Neural crest cell (in vitro differentiated cells): ENCODE data around the gene ASIC2. TPM values are rescaled to one million over a fixed set of nuclear protein-coding genes. Genes with fewer than 3 reads are reported as not detected.

Experiments used
- DNase-seq: peaks from one replicate; pipeline ENCODE4 v3.0.0; 2021; ENCODE audit warnings: low read depth, mixed read lengths, low spot score
- H3K27ac Mint-ChIP-seq: one replicate; pipeline ENCODE4 v1.8.0; 2021; ENCODE audit warnings: mild to moderate bottlenecking, mixed read lengths; ENCODE audit not compliant: unreplicated experiment
- H3K27me3 Mint-ChIP-seq: 2 replicates; pipeline ENCODE4 v1.8.0; 2021; ENCODE audit warnings: low read depth, mild to moderate bottlenecking, mixed read lengths
- H3K36me3 Mint-ChIP-seq: 2 replicates; pipeline ENCODE4 v1.8.0; 2021; ENCODE audit warnings: low read depth, mild to moderate bottlenecking, mixed read lengths
- H3K4me1 Mint-ChIP-seq: 2 replicates; pipeline ENCODE4 v1.8.0; 2021; ENCODE audit warnings: mixed read lengths
- H3K4me3 Mint-ChIP-seq: one replicate; pipeline ENCODE4 v1.8.0; 2021; ENCODE audit warnings: mild to moderate bottlenecking, mixed read lengths
- H3K9me3 Mint-ChIP-seq: 2 replicates; pipeline ENCODE4 v1.8.0; 2021; ENCODE audit warnings: mixed read lengths
- CTCF ChIP-seq: fragments of 200-600 bp; sonication (generic); conservative IDR thresholded peaks from 2 replicates; pipeline ENCODE4 v1.5.0; 2021; ENCODE audit warnings: antibody characterized with exemption, mild to moderate bottlenecking
- total RNA-seq: library from RNA; stranded (reverse); gene quantifications from 2 replicates; pipeline ENCODE4 v1.2.1, GENCODE V29; 2021

ASIC2 gene
- total RNA-seq, 1 donor from 2014 or later: 0.12 TPM

GRCh38 chr17:33012522-33013033 is 280.5 kb downstream of the ASIC2 start:
- no peaks in the 10 kb centered on the region for H3K36me3 Mint-ChIP-seq
- TF ChIP-seq CTCF: no peak
- H3K4me3 Mint-ChIP-seq: no peak overlapping the region
- H3K27me3 Mint-ChIP-seq: no peaks in the 10 kb centered on the region
- peaks cover 14% of the 10 kb centered on the region for H3K4me1 Mint-ChIP-seq
- no peaks in the 10 kb centered on the region for H3K9me3 Mint-ChIP-seq
- DNase-seq: no peak
- H3K27ac Mint-ChIP-seq: no peak overlapping the region

- Mint-ChIP-seq H3K36me3 (no peaks in the 10 kb centered on the region), H3K27me3 (no peaks in the 10 kb centered on the region), H3K4me3 (no peak overlapping the region), H3K4me1 (peaks cover 14% of the 10 kb centered on the region), H3K27ac (no peak overlapping the region), H3K9me3 (no peaks in the 10 kb centered on the region)
- no peak for DNase-seq
- no peak for TF ChIP-seq CTCF
Observed at GRCh38 chr17:33009636-33010035, 283.5 kb downstream of the ASIC2 start.

GRCh38 chr17:33007186-33007585 is 285.9 kb downstream of the ASIC2 start:
- Mint-ChIP-seq H3K27ac (no peak overlapping the region), H3K27me3 (peaks cover 19% of the 10 kb centered on the region)

GRCh38 chr17:33002246-33002645 is 290.8 kb downstream of the ASIC2 start:
- H3K9me3 Mint-ChIP-seq: no peaks in the 10 kb centered on the region
- DNase-seq: no peak
- TF ChIP-seq CTCF: no peak
- no peak overlapping the region for H3K4me3 Mint-ChIP-seq
- H3K36me3 Mint-ChIP-seq: no peaks in the 10 kb centered on the region
- H3K4me1 Mint-ChIP-seq: peaks cover 5% of the 10 kb centered on the region
- peaks cover 49% of the 10 kb centered on the region for H3K27me3 Mint-ChIP-seq
- H3K27ac Mint-ChIP-seq: no peak overlapping the region

More at GRCh38 chr17:33007186-33007585, 285.9 kb downstream of the ASIC2 start:
- Mint-ChIP-seq H3K4me1 (peaks cover 3% of the 10 kb centered on the region), H3K36me3 (no peaks in the 10 kb centered on the region), H3K4me3 (no peak overlapping the region), H3K9me3 (no peaks in the 10 kb centered on the region)
- TF ChIP-seq CTCF: no peak
- DNase-seq: no peak

GRCh38 chr17:32998887-32999228 is 294.2 kb downstream of the ASIC2 start:
- Mint-ChIP-seq H3K9me3 (no peaks in the 10 kb centered on the region), H3K27me3 (peaks cover 42% of the 10 kb centered on the region), H3K27ac (no peak overlapping the region), H3K4me1 (peaks cover 5% of the 10 kb centered on the region), H3K36me3 (no peaks in the 10 kb centered on the region), H3K4me3 (no peak overlapping the region)
- TF ChIP-seq CTCF: no peak
- no peak for DNase-seq
